GM12865 (cell line): ENCODE measurements around the gene SF3A2.

ENCODE experiments used
- DNase-seq: peaks from one replicate; pipeline ENCODE4 v3.0.0; 2010; ENCODE audit warnings: low read depth
- H3K4me3 ChIP-seq: 2 replicates; pipeline ENCODE4 v1.5.1; 2011; ENCODE audit warnings: mild to moderate bottlenecking, low read depth, low read length, control low read depth
- CTCF ChIP-seq: IDR thresholded peaks from 2 replicates; pipeline ENCODE4 v1.5.1; 2011; ENCODE audit warnings: low read length, control low read depth, low read depth, inconsistent platforms; ENCODE audit not compliant: insufficient read depth; ENCODE audit errors: missing control alignments

SF3A2 gene

DNA sequence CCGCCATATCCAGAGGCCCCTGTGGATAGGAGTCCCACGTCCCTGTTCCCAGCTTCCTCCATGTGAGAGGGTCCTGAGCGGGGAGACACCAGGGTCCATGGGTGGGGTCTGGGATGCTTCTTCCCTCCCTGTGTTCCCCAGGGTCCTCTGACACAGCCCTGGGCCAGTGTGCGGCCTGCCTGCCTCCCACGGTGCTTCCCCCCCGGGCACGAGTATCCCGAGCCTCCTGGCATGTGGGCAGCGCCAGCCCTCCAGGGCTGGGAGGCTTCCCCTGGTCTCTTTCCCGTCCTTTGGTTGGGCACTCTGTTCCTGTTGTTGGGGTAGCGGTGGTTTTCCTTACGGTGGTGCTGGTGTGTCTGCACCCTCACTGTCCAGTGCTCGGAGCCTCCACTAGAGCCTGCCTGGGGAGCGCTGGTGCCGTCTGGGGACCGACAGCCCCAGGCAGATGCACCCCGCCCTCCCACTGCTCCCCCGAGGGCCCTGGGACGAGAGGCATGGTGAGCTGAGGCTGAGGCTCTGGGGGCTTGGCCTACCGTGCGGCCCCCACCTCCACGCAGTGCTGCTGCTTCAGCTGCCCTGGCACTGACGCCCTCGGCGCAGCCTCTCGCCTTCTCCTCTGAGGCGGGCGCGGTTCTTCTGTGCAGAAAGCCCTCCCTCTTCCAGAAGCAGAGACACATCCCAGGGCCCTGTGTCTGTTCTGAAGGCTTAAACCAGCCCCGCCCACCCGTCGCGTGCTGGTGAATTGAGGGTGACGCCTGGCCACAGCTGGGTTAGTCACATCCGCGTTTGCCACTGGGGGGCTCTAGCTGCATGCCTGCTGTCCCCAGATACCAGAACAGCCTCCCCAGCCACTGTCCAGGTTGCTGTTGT is 28.4 kb upstream of the SF3A2 start:
- no peak for TF ChIP-seq CTCF
- peak; percentile 51 for DNase-seq
- no peak overlapping the region for H3K4me3 ChIP-seq

DNA sequence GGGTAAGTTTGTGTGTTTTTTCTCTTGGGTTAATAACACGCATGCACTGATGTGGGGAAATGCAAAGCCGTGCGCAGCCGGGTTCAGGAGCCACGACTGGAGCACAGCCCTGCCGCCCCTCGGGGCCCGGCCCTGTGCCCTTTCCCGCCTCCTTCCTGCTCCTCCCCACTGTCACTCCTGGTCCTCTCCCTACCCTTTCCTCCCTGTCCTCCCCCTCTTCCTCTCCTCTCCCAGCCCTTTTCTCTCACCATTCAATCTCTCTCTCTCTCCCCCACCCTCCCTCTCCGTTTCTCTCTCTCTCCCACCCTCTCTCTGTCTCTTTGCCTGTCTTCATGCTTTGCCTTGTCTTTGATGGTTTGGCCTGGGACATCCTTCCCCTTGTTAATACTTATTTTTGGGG is 27.6 kb upstream of the SF3A2 start:
- DNase-seq, result no peak
- H3K4me3 ChIP-seq, result no peak overlapping the region
- no peak for TF ChIP-seq CTCF

DNA sequence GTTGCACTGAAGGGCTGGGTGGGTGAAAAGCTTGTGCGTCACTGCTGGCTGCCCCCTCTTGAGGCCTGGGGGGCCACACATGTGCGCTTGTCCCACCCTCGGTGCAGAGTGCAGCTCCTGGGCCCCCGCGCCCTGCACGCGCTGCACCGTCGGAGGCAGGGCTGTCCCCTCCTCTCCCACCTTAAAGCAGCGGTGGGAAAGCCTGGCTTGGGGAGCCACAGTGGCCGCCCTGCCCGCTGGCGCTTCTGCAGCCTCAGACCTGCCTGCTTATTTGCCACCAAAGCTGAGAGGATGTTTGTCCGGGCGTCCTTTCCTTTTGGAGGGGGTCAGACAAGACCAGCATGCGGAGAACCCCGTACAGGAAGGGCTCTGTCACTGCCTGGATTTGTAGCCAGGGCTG is 27.2 kb upstream of the SF3A2 start:
- no peak for DNase-seq
- TF ChIP-seq CTCF, result no peak
- H3K4me3 ChIP-seq, result no peak overlapping the region

DNA sequence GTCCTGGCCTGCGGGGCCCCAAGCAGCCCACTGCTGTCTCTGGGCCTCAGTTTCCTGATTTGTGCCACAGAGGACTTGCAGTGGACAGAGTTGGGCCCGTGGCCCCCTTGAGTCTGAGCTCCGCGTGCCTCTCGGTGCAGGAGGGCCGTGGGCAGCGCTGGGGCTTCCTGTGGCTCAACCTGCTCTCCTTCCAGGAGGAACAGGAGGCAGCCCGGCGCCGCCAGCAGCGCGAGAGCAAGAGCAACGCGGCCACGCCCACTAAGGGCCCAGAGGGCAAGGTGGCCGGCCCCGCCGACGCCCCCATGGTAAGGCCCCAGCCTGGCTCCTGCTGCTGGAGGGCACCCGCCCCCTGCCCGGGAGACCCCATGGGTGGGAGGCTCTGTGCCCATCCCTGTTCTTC is 26.4 kb upstream of the SF3A2 start:
- no peak overlapping the region for H3K4me3 ChIP-seq
- DNase-seq, result no peak
- TF ChIP-seq CTCF, result no peak

- TF ChIP-seq CTCF, result no peak
- H3K4me3 ChIP-seq, result no peak overlapping the region
- no peak for DNase-seq
Observed at GRCh38 chr19:2210987-2211740, 25.5 kb upstream of the SF3A2 start.

DNA sequence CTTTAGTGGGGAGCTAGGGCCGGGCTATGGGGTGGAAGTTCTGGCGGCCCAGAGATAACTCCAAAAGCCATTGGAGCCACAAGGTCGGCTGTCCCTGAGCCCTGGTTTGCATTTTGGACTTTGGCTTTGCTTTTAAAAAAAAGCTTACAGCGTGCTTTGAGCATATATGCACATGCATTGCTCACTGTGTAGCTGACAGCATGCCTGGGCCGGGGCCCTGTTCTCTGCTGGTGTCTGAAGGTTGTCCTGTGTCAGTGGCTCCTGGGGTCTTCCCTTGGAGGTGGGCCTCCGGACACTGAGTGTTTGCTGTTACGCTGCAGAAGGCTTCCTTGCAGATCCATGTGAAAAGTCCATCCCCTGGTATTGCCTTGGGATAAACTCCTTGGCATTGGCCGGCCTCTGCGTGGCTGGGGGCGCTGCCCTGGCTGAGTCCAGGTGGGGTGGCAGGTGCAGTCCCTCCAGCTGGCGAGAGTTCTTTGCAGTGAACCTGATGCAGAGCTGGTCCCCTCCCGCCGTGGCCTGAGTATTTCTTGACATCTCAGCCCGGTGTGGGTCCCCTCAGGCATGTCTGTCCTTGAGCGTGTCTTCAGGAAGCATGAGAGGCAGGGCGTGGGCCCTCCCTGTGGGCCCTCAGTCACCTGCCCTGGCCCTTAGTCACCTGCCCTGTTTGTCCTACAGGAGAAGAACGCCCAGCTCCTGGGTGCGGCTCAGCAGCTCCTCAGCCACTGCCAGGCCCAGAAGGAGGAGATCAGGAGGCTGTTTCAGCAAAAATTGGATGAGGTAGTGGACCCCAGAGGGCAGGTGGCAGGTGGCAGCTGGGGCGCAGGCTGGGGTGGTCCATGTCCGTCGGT is 23.5 kb upstream of the SF3A2 start:
- DNase-seq, result no peak
- H3K4me3 ChIP-seq, result no peak overlapping the region
- TF ChIP-seq CTCF, result no peak
